HCT116 (cell line): Measurements from ENCODE around the gene COL16A1. TPM values are rescaled to one million over a fixed set of nuclear protein-coding genes. Genes with fewer than 3 reads are reported as not detected.

Experiments used
- ATAC-seq: fragments of 200-7000 bp; cut with Tn5 transposase; 2 replicates; pipeline ENCODE4 v1.9.1; 2020; ENCODE audit warnings: mild to moderate bottlenecking, moderate library complexity
- BruUV-seq: library from RNA; stranded (reverse); fragments of 400-500 nt; replicated peaks from 2 replicates; lab custom pipeline; 2021; lab: Mats Ljungman, UMichigan
- CTCF ChIA-PET: fragments of 300-600 bp; sonication (Branson Sonifier 250); formaldehyde crosslinking; loops from one replicate; lab custom pipeline; 2021; ENCODE audit warnings: antibody characterized with exemption; lab: Charles Lee
- POLR2A ChIA-PET: fragments of 300-600, 350-600 bp; sonication (Branson Sonifier 250); formaldehyde crosslinking; loops from one replicate; lab custom pipeline; 2021; ENCODE audit warnings: antibody characterized with exemption; lab: Charles Lee
- RAD21 ChIA-PET, 2 experiments: fragments of 300-600 bp; sonication (Branson Sonifier 250); formaldehyde crosslinking; loops; one replicate each; lab custom pipeline; 2023; ENCODE audit warnings: low total read pairs in 2 of 2; ENCODE audit not compliant: uncharacterized antibody in 2 of 2, unreplicated experiment in 2 of 2, low non-redundant PET in 1 of 2; lab: Charles Lee
- DNase-seq: peaks from one replicate; pipeline ENCODE4 v3.0.0-alpha.2; 2010; ENCODE audit warnings: low read depth, low spot score
- H2AFZ ChIP-seq: fragments of 200-600 bp; shearing (Covaris generic), sonication (generic); 2 replicates; pipeline ENCODE4 v1.6.1; 2017; ENCODE audit warnings: low read depth, mixed run types, mixed read lengths, antibody characterized with exemption, low read length; ENCODE audit not compliant: poor library complexity, severe bottlenecking
- H3K27ac ChIP-seq: 2 replicates; pipeline ENCODE4 v1.5.1; 2012; ENCODE audit warnings: low read depth, low read length
- H3K27me3 ChIP-seq: fragments of 200-600 bp; sonication (generic); 2 replicates; pipeline ENCODE4 v1.6.1; 2016; ENCODE audit warnings: mixed run types, low read length, mixed read lengths; ENCODE audit not compliant: insufficient read depth
- H3K36me3 ChIP-seq, 2 experiments: fragments of 200-500 bp in 1 of 2; fragments of 200-600 bp in 1 of 2; sonication (Bioruptor generic) in 1 of 2; sonication (generic) in 1 of 2; 2 replicates each; pipeline versions ENCODE4 v1.5.1 to v1.6.1; 2014 to 2016; ENCODE audit warnings: low read length in 2 of 2, inconsistent platforms in 1 of 2, mixed read lengths in 1 of 2, mixed run types in 1 of 2; ENCODE audit not compliant: insufficient read depth in 2 of 2, control insufficient read depth in 1 of 2
- H3K4me1 ChIP-seq, 2 experiments: fragments of 200-600 bp in 1 of 2; sonication (generic) in 1 of 2; 2 replicates each; pipeline versions ENCODE4 v1.5.1 to v1.6.1; 2012 to 2017; ENCODE audit warnings: low read length in 2 of 2, inconsistent platforms in 1 of 2, mild to moderate bottlenecking in 1 of 2, mixed read lengths in 1 of 2, mixed run types in 1 of 2, moderate library complexity in 1 of 2; ENCODE audit not compliant: insufficient read depth in 2 of 2, control insufficient read depth in 1 of 2
- H3K4me2 ChIP-seq: fragments of 200-600 bp; sonication (generic); 2 replicates; pipeline ENCODE4 v1.6.1; 2017; ENCODE audit warnings: mixed run types, low read length, mixed read lengths
- H3K4me3 ChIP-seq, 2 experiments: fragments of 200-600 bp in 1 of 2; sonication (generic) in 1 of 2; replicated peaks in 1 of 2; 2 replicates each; pipeline ENCODE4 v1.5.1; 2011 to 2016; ENCODE audit warnings: low read length in 2 of 2, control low read depth in 1 of 2, low read depth in 1 of 2, mild to moderate bottlenecking in 1 of 2, mixed read lengths in 1 of 2, mixed run types in 1 of 2
- H3K79me2 ChIP-seq: fragments of 200-600 bp; sonication (generic); 2 replicates; pipeline ENCODE4 v1.6.1; 2017; ENCODE audit warnings: mild to moderate bottlenecking, mixed run types, low read length, moderate library complexity, mixed read lengths; ENCODE audit not compliant: insufficient read depth
- H3K9ac ChIP-seq: fragments of 200-600 bp; sonication (generic); 2 replicates; pipeline ENCODE4 v1.6.1; 2016; ENCODE audit warnings: low read length, mixed read lengths
- H3K9me2 ChIP-seq: fragments of 200-600 bp; sonication (generic), shearing (Covaris generic); 2 replicates; pipeline ENCODE4 v1.6.1; 2017; ENCODE audit warnings: mixed run types, mild to moderate bottlenecking, moderate library complexity; ENCODE audit not compliant: insufficient read depth
- H3K9me3 ChIP-seq, 2 experiments: fragments of 200-500 bp in 1 of 2; fragments of 200-600 bp in 1 of 2; sonication (Bioruptor generic) in 1 of 2; sonication (generic) in 1 of 2; 2 replicates each; pipeline ENCODE4 v1.6.1; 2014 to 2017; ENCODE audit warnings: low read length in 2 of 2, mixed read lengths in 2 of 2, inconsistent platforms in 1 of 2, low read depth in 1 of 2, mild to moderate bottlenecking in 1 of 2, mixed run types in 1 of 2, moderate library complexity in 1 of 2; ENCODE audit not compliant: control insufficient read depth in 1 of 2, insufficient read depth in 1 of 2
- H4K20me1 ChIP-seq: fragments of 200-600 bp; sonication (generic), shearing (Covaris generic); 2 replicates; pipeline ENCODE4 v1.6.1; 2017; ENCODE audit warnings: mixed run types, mild to moderate bottlenecking, moderate library complexity; ENCODE audit not compliant: insufficient read depth
- CEBPB ChIP-seq: IDR thresholded peaks from 2 replicates; pipeline ENCODE4 v1.6.1; 2012; ENCODE audit warnings: low read depth
- CTCF ChIP-seq, 3 experiments: fragments of 200-600 bp in 1 of 3; sonication (generic) in 1 of 3; IDR thresholded peaks in 2 of 3; conservative IDR thresholded peaks in 1 of 3; 2 replicates each; pipeline ENCODE4 v1.5.1; 2012 to 2017; ENCODE audit warnings: low read depth in 2 of 3, low read length in 2 of 3, antibody characterized with exemption in 1 of 3, borderline replicate concordance in 1 of 3, control low read depth in 1 of 3, mild to moderate bottlenecking in 1 of 3, mixed read lengths in 1 of 3, mixed run types in 1 of 3, moderate library complexity in 1 of 3; ENCODE audit not compliant: insufficient read depth in 1 of 3
- EZH2phosphoT487 ChIP-seq: fragments of 200-600 bp; IDR thresholded peaks from 2 replicates; pipeline ENCODE4 v1.6.1; 2018; ENCODE audit warnings: antibody characterized with exemption, borderline replicate concordance
- POLR2AphosphoS5 ChIP-seq: IDR thresholded peaks from 2 replicates; pipeline ENCODE4 v1.6.1; 2011; ENCODE audit warnings: mild to moderate bottlenecking, low read depth, low read length, moderate library complexity
- REST ChIP-seq: IDR thresholded peaks from 2 replicates; pipeline ENCODE4 v1.6.1; 2012; ENCODE audit warnings: low read depth
- YY1 ChIP-seq: IDR thresholded peaks from 2 replicates; pipeline ENCODE4 v1.6.1; 2011; ENCODE audit warnings: low read length, low read depth, moderate library complexity, mild to moderate bottlenecking; ENCODE audit not compliant: insufficient replicate concordance; ENCODE audit errors: extremely low read depth
- intact Hi-C: fragments of 100-400 bp; cut with micrococcal nuclease; formaldehyde crosslinking; loops from 2 replicates; pipeline ENCODE4 v1.10.0; 2022
- total RNA-seq: library from RNA; stranded (reverse); gene quantifications from one replicate; pipeline ENCODE4 v1.2.1, GENCODE V29; 2021; ENCODE audit not compliant: unreplicated experiment

Gene COL16A1
- total RNA-seq, 1 experiment from 2014 or later = 2.2 TPM

GRCh38 chr1:31731049-31731565, 27.3 kb upstream of the COL16A1 start:
- no peak overlapping the region for H3K27ac ChIP-seq
- no peaks in the 10 kb centered on the region; a peak in 1 of 4 replicates for H3K4me1 ChIP-seq
- POLR2A ChIA-PET = no interaction called here
- RAD21 ChIA-PET = no interaction called here
- no peaks in the 10 kb centered on the region for H4K20me1 ChIP-seq
- H3K9me3 ChIP-seq = no peaks in the 10 kb centered on the region
- ATAC-seq (no peak), DNase-seq (no peak)
- no peaks in the 10 kb centered on the region for H3K79me2 ChIP-seq
- H2AFZ ChIP-seq = no peak overlapping the region
- intact Hi-C loops = no loop called here
- no peak overlapping the region for H3K4me3 ChIP-seq
- no peak overlapping the region for H3K9ac ChIP-seq
- CTCF ChIA-PET = interaction anchor here (1.5 kb wide), 1 partner anchor 15 kb away, joined by 6 read pairs; no protein-coding TSS in a partner anchor
- no TSS peak for BruUV-seq
- H3K4me2 ChIP-seq = no peak overlapping the region
- H3K36me3 ChIP-seq = no peaks in the 10 kb centered on the region; a peak in 1 of 4 replicates
- no peaks in the 10 kb centered on the region for H3K9me2 ChIP-seq
- no peaks in the 10 kb centered on the region for H3K27me3 ChIP-seq
- TF ChIP-seq CEBPB (no peak), EZH2phosphoT487 (no peak), POLR2AphosphoS5 (no peak), REST (no peak), CTCF (IDR thresholded peaks at IDR 0.05 in 2 of 3, conservative IDR thresholded peaks at IDR 0.05 in 1 of 3; ENCODE audit: borderline replicate concordance in 1 of 3, insufficient read depth in 1 of 3, low read depth in 2 of 3, low read length in 2 of 3) (no peak), YY1 (no peak)
